ENCODE results near the gene HRH4. TPM values are rescaled to one million over a fixed set of nuclear protein-coding genes. Genes with fewer than 3 reads are reported as not detected.

Gene HRH4
- total and polyA plus RNA-seq, 2 of the 13 experiments (the other 11 are each of a cell fraction or from before 2014, with no cell fraction given) = not detected

DNA sequence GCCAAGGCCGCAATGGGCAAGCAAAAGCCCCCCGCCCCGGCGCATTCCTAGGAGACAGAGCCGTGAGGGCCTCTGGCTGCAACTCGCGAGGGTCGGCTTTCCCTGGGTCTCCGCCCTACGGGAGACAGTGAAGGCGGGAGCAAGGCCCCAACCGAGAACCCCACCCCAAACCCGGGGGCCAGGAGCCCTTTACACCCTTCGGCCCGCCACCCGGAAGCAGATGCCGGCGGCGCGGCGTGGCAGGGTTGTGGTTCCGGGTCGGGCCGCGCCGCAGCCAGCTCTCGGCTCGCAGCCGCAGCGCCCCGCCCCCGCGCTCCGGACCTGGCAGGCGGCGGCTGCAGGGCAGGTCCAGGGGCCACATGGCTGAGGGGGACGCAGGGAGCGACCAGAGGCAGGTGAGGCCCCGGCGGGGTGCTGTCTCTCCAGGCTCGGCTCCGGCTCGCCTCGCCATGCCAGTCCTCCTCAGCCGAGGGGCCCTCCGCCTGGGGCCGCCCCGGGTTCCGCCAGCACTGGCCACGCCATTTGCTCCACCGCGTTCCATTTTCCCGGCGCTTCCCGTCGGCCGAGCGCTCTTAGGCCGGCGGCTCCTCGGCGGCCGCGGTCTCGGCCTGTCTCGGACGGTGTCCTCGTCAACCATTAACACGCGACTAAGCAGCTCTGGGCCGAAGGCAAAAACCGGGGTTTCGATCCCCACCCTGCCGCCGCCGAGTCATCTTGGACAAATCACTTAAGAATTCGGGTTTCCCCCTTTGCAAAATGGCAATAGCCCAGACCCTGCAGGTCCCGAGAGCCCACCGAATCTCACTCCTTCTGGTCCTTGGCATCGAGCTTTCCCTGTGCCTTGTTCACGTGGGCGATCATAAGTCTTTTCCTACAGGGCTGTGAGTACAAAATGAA is 33.8 kb upstream of the HRH4 start, which contains the start of gene IMPACT (continued):
- TF ChIP-seq, protein P1, sequence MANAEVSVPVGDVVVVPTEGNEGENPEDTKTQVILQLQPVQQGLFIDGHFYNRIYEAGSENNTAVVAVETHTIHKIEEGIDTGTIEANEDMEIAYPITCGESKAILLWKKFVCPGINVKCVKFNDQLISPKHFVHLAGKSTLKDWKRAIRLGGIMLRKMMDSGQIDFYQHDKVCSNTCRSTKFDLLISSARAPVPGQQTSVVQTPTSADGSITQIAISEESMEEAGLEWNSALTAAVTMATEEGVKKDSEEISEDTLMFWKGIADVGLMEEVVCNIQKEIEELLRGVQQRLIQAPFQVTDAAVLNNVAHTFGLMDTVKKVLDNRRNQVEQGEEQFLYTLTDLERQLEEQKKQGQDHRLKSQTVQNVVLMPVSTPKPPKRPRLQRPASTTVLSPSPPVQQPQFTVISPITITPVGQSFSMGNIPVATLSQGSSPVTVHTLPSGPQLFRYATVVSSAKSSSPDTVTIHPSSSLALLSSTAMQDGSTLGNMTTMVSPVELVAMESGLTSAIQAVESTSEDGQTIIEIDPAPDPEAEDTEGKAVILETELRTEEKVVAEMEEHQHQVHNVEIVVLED (CRISPR knock-in tag; IDR thresholded peaks at IDR 0.05; ENCODE audit: borderline replicate concordance) = peak; percentile 62
- no peak for TF ChIP-seq ZNF160 (CRISPR knock-in tag; IDR thresholded peaks at IDR 0.05)
- no peak for TF ChIP-seq ZMYM3 (CRISPR knock-in tag; IDR thresholded peaks at IDR 0.05)
- no peak for TF ChIP-seq ZFP62 (CRISPR knock-in tag; IDR thresholded peaks at IDR 0.05)
- TF ChIP-seq NR2C2 (CRISPR knock-in tag; IDR thresholded peaks at IDR 0.05; ENCODE audit: borderline replicate concordance) = peak; percentile 100
- peak; percentile 44; the same call in 1 of the 2 replicates for TF ChIP-seq WIZ (CRISPR knock-in tag; IDR thresholded peaks at IDR 0.05)
- TF ChIP-seq, protein P2, sequence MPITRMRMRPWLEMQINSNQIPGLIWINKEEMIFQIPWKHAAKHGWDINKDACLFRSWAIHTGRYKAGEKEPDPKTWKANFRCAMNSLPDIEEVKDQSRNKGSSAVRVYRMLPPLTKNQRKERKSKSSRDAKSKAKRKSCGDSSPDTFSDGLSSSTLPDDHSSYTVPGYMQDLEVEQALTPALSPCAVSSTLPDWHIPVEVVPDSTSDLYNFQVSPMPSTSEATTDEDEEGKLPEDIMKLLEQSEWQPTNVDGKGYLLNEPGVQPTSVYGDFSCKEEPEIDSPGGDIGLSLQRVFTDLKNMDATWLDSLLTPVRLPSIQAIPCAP (CRISPR knock-in tag; IDR thresholded peaks at IDR 0.05; ENCODE audit: low read depth) = 0 out of 2 replicates have a peak, but pooled peaks have one; percentile 50
- TF ChIP-seq, protein P3, sequence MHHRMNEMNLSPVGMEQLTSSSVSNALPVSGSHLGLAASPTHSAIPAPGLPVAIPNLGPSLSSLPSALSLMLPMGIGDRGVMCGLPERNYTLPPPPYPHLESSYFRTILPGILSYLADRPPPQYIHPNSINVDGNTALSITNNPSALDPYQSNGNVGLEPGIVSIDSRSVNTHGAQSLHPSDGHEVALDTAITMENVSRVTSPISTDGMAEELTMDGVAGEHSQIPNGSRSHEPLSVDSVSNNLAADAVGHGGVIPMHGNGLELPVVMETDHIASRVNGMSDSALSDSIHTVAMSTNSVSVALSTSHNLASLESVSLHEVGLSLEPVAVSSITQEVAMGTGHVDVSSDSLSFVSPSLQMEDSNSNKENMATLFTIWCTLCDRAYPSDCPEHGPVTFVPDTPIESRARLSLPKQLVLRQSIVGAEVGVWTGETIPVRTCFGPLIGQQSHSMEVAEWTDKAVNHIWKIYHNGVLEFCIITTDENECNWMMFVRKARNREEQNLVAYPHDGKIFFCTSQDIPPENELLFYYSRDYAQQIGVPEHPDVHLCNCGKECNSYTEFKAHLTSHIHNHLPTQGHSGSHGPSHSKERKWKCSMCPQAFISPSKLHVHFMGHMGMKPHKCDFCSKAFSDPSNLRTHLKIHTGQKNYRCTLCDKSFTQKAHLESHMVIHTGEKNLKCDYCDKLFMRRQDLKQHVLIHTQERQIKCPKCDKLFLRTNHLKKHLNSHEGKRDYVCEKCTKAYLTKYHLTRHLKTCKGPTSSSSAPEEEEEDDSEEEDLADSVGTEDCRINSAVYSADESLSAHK (CRISPR knock-in tag; IDR thresholded peaks at IDR 0.05; ENCODE audit: borderline replicate concordance) = no peak
- TF ChIP-seq, protein P4, sequence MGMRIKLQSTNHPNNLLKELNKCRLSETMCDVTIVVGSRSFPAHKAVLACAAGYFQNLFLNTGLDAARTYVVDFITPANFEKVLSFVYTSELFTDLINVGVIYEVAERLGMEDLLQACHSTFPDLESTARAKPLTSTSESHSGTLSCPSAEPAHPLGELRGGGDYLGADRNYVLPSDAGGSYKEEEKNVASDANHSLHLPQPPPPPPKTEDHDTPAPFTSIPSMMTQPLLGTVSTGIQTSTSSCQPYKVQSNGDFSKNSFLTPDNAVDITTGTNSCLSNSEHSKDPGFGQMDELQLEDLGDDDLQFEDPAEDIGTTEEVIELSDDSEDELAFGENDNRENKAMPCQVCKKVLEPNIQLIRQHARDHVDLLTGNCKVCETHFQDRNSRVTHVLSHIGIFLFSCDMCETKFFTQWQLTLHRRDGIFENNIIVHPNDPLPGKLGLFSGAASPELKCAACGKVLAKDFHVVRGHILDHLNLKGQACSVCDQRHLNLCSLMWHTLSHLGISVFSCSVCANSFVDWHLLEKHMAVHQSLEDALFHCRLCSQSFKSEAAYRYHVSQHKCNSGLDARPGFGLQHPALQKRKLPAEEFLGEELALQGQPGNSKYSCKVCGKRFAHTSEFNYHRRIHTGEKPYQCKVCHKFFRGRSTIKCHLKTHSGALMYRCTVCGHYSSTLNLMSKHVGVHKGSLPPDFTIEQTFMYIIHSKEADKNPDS (CRISPR knock-in tag; IDR thresholded peaks at IDR 0.05) = 0 out of 2 replicates have a peak, but pooled peaks have one; percentile 52
- TF ChIP-seq ATF7 (IDR thresholded peaks at IDR 0.05) = no peak
- no peak for TF ChIP-seq ATF7 (CRISPR knock-in tag; IDR thresholded peaks at IDR 0.05)
- TF ChIP-seq ZNF264 (CRISPR knock-in tag; IDR thresholded peaks at IDR 0.05) = no peak
- TF ChIP-seq ZNF749 (CRISPR knock-in tag; IDR thresholded peaks at IDR 0.05; ENCODE audit: borderline replicate concordance) = 0 out of 2 replicates have a peak, but pooled peaks have one; percentile 24
- TF ChIP-seq, protein P5, sequence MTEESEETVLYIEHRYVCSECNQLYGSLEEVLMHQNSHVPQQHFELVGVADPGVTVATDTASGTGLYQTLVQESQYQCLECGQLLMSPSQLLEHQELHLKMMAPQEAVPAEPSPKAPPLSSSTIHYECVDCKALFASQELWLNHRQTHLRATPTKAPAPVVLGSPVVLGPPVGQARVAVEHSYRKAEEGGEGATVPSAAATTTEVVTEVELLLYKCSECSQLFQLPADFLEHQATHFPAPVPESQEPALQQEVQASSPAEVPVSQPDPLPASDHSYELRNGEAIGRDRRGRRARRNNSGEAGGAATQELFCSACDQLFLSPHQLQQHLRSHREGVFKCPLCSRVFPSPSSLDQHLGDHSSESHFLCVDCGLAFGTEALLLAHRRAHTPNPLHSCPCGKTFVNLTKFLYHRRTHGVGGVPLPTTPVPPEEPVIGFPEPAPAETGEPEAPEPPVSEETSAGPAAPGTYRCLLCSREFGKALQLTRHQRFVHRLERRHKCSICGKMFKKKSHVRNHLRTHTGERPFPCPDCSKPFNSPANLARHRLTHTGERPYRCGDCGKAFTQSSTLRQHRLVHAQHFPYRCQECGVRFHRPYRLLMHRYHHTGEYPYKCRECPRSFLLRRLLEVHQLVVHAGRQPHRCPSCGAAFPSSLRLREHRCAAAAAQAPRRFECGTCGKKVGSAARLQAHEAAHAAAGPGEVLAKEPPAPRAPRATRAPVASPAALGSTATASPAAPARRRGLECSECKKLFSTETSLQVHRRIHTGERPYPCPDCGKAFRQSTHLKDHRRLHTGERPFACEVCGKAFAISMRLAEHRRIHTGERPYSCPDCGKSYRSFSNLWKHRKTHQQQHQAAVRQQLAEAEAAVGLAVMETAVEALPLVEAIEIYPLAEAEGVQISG (CRISPR knock-in tag; IDR thresholded peaks at IDR 0.05) = peak; percentile 65
